HTERT RPE-1 (cell line): ENCODE results near the gene RAB11FIP3.
"Not testable (repeated sequence)": the region's sequence is repeated elsewhere in the genome, so short reads cannot be mapped to it uniquely, and the experiment has no call there.

ENCODE experiments used
- in situ Hi-C: fragments of 300-500 bp; cut with MboI; formaldehyde crosslinking; loops from 4 replicates; pipeline ENCODE4 v1.14.3; 2020; ENCODE audit warnings: low sequenced_read_pairs

Gene RAB11FIP3

GRCh38 chr16:425082-425718, at the start of gene RAB11FIP3:
Gene RAB11FIP3, plus strand, starts transcription at chr16:425649. Its CDS starts 358 bp downstream, at chr16:426007.
- in situ Hi-C loops, result no loop called here

- in situ Hi-C loops, result no loop called here
These were observed 49.3 kb upstream of the RAB11FIP3 start for GRCh38 chr16:375927-376816.

- in situ Hi-C loops, result no loop called here
These were observed 48.5 kb upstream of the RAB11FIP3 start for GRCh38 chr16:376817-377418.

- in situ Hi-C loops, result no loop called here
These were observed 48.0 kb upstream of the RAB11FIP3 start for GRCh38 chr16:377419-377951.

GRCh38 chr16:378113-378820, 47.2 kb upstream of the RAB11FIP3 start:
- in situ Hi-C loops, result not testable (repeated sequence)

- in situ Hi-C loops, result no loop called here
These were observed 46.6 kb upstream of the RAB11FIP3 start for GRCh38 chr16:378821-379182.

GRCh38 chr16:379183-379960, 46.1 kb upstream of the RAB11FIP3 start:
- in situ Hi-C loops, result no loop called here

- in situ Hi-C loops, result no loop called here
These were observed 45.3 kb upstream of the RAB11FIP3 start for GRCh38 chr16:379961-380761.

GRCh38 chr16:380762-381011, 44.8 kb upstream of the RAB11FIP3 start:
- in situ Hi-C loops, result no loop called here

- in situ Hi-C loops, result no loop called here
These were observed 44.2 kb upstream of the RAB11FIP3 start for GRCh38 chr16:381012-381788.

GRCh38 chr16:381789-382717, 43.4 kb upstream of the RAB11FIP3 start, which contains the start of gene PGAP6:
Gene PGAP6, minus strand, starts transcription at chr16:381978. Its CDS starts 157 bp downstream, at chr16:381821.
- in situ Hi-C loops, result no loop called here

- in situ Hi-C loops, result no loop called here
These were observed 42.0 kb upstream of the RAB11FIP3 start for GRCh38 chr16:383326-384051.

- in situ Hi-C loops, result no loop called here
These were observed 38.8 kb upstream of the RAB11FIP3 start for GRCh38 chr16:386641-387156.

- in situ Hi-C loops, result not testable (repeated sequence)
These were observed 37.4 kb upstream of the RAB11FIP3 start for GRCh38 chr16:387761-388666.

- in situ Hi-C loops, result no loop called here
These were observed 36.1 kb upstream of the RAB11FIP3 start for GRCh38 chr16:389352-389751.

- in situ Hi-C loops, result no loop called here
These were observed 33.5 kb upstream of the RAB11FIP3 start for GRCh38 chr16:391885-392335.
